Kidney (tissue), 14 donors: Measurements from ENCODE around the gene SH3GL2. TPM values are rescaled to one million over a fixed set of nuclear protein-coding genes. Genes with fewer than 3 reads are reported as not detected.

ENCODE experiments used
- DNase-seq, 5 donors: peaks; one replicate each; pipeline ENCODE4 v3.0.0-alpha.2; 2013 to 2020
- FAIRE-seq: peaks from 2 replicates; lab custom pipeline; 2012; peaks lifted over from hg19 to GRCh38; lab: Jason Lieb, UNC
- H3K27ac ChIP-seq, 2 donors: one replicate each; pipeline ENCODE4 v1.7.0; 2013; ENCODE audit warnings: low read depth in 2 of 2, low read length in 2 of 2, inconsistent platforms in 1 of 2
- H3K27me3 ChIP-seq: one replicate; pipeline ENCODE4 v1.7.1; 2013; ENCODE audit warnings: low read length, inconsistent platforms; ENCODE audit not compliant: control insufficient read depth, insufficient read depth
- H3K36me3 ChIP-seq, 3 donors: one replicate each; pipeline versions ENCODE4 v1.7.0 to v1.7.1; 2013; ENCODE audit warnings: low read length in 3 of 3, control low read depth in 1 of 3, inconsistent platforms in 1 of 3; ENCODE audit not compliant: insufficient read depth in 3 of 3, control insufficient read depth in 2 of 3
- H3K4me1 ChIP-seq, 3 donors: one replicate each; pipeline versions ENCODE4 v1.7.0 to v1.7.1; 2013; ENCODE audit warnings: low read length in 3 of 3, inconsistent platforms in 1 of 3, low read depth in 1 of 3; ENCODE audit not compliant: control insufficient read depth in 2 of 3, insufficient read depth in 2 of 3
- H3K4me3 ChIP-seq, 3 donors: one replicate each; pipeline versions ENCODE4 v1.7.0 to v1.8.1; 2013; ENCODE audit warnings: low read length in 3 of 3, control low read depth in 1 of 3, inconsistent platforms in 1 of 3
- H3K9ac ChIP-seq, 3 donors: one replicate each; pipeline versions ENCODE4 v1.7.0 to v1.7.1; 2013; ENCODE audit warnings: low read length in 3 of 3, control low read depth in 1 of 3, inconsistent platforms in 1 of 3
- H3K9me3 ChIP-seq, 3 donors: one replicate each; pipeline versions ENCODE4 v1.7.0 to v1.7.1; 2013; ENCODE audit warnings: low read length in 3 of 3, control low read depth in 1 of 3, inconsistent platforms in 1 of 3; ENCODE audit not compliant: control insufficient read depth in 2 of 3, insufficient read depth in 1 of 3
- intact Hi-C: fragments of 100-400 bp; cut with DNase I; formaldehyde crosslinking; loops from one replicate; pipeline ENCODE4 v1.11.1; 2022
- polyA plus RNA-seq: library from polyadenylated mRNA; stranded (reverse); fragments of 350-450 nt; fragmentation: Illumina TruSeq; extraction: RNeasy Lipid Tissue Mini Kit (QIAGEN cat#74804); gene quantifications from one replicate; pipeline ENCODE4 v1.2.3, GENCODE V29; 2014; ENCODE audit warnings: low read depth, low replicate concordance; ENCODE audit not compliant: insufficient read depth
- total RNA-seq: library from RNA; stranded (reverse); fragmentation: NEBNext Ultra II Directional; extraction: Animal tissue kit (Norgen Biotek cat#: 25700); gene quantifications from one replicate; pipeline ENCODE4 v1.2.1, GENCODE V29; 2021
- TF ChIP-seq, protein P1 (sequence below): IDR thresholded peaks from 3 replicates; pipeline ENCODE4 v1.5.1; 2012; ENCODE audit warnings: mild to moderate bottlenecking, moderate library complexity, borderline replicate concordance; ENCODE audit not compliant: insufficient read depth; ENCODE audit errors: extremely low read depth
- donor health status: control.
- donor health status: control.
- donor health status: control.
- donor health status: control.
- donor health status: control.
- donor health status: DM: yes; HTN: yes; CAD: no.
- donor health status: Normal renal cell carcinoma (clear cell type).

The SH3GL2 gene
- total and polyA plus RNA-seq, 2 donors from 2014 or later: 3.1 to 20.0 TPM

DNA sequence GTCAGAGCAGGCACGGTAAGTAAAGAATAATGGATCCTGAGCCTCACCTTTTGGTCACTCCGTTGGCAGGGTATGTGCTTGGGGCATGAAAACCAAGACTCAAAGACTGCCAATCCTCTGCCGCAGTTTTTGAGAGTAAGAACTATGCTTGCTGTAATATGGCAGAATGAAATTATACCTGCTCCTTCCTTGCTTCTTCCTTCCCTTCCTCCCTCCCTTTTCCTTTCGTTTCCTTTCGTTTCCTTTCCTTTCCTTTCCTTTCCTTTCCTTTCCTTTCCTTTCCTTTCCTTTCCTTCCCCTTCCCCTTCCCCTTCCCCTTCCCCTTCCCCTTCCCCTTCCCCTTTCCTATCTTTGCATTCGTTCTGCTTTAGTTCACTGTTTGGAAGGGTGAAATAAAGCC is 43.9 kb downstream of the SH3GL2 start:
- TF ChIP-seq, protein P1, sequence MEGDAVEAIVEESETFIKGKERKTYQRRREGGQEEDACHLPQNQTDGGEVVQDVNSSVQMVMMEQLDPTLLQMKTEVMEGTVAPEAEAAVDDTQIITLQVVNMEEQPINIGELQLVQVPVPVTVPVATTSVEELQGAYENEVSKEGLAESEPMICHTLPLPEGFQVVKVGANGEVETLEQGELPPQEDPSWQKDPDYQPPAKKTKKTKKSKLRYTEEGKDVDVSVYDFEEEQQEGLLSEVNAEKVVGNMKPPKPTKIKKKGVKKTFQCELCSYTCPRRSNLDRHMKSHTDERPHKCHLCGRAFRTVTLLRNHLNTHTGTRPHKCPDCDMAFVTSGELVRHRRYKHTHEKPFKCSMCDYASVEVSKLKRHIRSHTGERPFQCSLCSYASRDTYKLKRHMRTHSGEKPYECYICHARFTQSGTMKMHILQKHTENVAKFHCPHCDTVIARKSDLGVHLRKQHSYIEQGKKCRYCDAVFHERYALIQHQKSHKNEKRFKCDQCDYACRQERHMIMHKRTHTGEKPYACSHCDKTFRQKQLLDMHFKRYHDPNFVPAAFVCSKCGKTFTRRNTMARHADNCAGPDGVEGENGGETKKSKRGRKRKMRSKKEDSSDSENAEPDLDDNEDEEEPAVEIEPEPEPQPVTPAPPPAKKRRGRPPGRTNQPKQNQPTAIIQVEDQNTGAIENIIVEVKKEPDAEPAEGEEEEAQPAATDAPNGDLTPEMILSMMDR: no peak
- no peaks in the 10 kb centered on the region for H3K4me1 ChIP-seq
- no peak for DNase-seq
- no peaks in the 10 kb centered on the region for H3K36me3 ChIP-seq
- H3K27me3 ChIP-seq: no peaks in the 10 kb centered on the region
- H3K4me3 ChIP-seq: no peak overlapping the region
- no peaks in the 10 kb centered on the region for H3K9me3 ChIP-seq
- no peak for FAIRE-seq
- intact Hi-C loops: no loop called here
- H3K9ac ChIP-seq: no peak overlapping the region
- no peak overlapping the region for H3K27ac ChIP-seq

DNA sequence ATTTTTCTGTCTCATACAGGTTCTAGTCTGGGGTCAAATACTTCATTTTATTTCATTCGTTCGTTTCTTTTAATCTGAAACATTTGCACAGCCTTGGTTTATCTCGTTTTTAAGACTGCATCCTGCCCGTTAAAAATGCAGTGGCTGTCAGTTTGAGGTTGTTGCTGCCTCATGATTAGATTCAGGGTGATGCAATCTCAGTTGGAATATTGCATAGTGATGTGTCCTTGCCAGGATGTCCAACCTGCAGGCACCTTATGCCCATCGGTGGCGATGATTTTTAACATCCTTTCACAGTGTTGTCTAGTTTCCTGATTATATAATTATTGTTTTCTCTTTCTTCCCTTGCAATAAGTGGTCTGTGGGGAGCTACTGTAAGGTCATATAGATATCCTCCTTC is 45.1 kb downstream of the SH3GL2 start:
- intact Hi-C loops: no loop called here
- Histone ChIP-seq H3K4me3 (no peak overlapping the region), H3K4me1 (no peaks in the 10 kb centered on the region), H3K9ac (no peak overlapping the region), H3K9me3 (no peaks in the 10 kb centered on the region), H3K27ac (no peak overlapping the region), H3K27me3 (no peaks in the 10 kb centered on the region), H3K36me3 (no peaks in the 10 kb centered on the region)
- no peak for FAIRE-seq
- TF ChIP-seq, protein P1: no peak
- no peak for DNase-seq

DNA sequence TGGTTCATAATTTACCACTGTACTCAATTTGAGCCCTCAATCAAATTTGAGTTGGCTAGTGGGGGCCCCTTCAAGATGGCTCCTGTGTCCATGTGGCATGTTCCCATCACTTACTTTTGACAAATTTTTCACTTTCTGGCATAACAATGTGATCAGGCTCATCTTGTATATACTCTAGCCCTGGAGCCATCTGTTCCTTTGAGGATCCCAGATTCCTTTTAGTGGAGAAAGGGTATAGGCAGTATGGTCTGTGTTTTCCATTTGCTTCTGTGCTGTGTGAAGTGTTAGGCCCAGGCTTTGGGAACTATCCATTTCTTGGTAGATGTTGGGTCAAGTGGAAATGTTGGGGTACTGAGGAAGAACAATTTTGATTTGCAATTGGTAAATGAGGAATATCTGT is 45.7 kb downstream of the SH3GL2 start:
- intact Hi-C loops: no loop called here
- Histone ChIP-seq H3K9me3 (no peaks in the 10 kb centered on the region), H3K4me3 (no peak overlapping the region), H3K9ac (no peak overlapping the region), H3K36me3 (no peaks in the 10 kb centered on the region), H3K27ac (no peak overlapping the region), H3K4me1 (no peaks in the 10 kb centered on the region), H3K27me3 (no peaks in the 10 kb centered on the region)
- FAIRE-seq (no peak), DNase-seq (no peak)
- TF ChIP-seq, protein P1: no peak
